ENCODE data around the gene CEMIP2.

Gene CEMIP2

DNA sequence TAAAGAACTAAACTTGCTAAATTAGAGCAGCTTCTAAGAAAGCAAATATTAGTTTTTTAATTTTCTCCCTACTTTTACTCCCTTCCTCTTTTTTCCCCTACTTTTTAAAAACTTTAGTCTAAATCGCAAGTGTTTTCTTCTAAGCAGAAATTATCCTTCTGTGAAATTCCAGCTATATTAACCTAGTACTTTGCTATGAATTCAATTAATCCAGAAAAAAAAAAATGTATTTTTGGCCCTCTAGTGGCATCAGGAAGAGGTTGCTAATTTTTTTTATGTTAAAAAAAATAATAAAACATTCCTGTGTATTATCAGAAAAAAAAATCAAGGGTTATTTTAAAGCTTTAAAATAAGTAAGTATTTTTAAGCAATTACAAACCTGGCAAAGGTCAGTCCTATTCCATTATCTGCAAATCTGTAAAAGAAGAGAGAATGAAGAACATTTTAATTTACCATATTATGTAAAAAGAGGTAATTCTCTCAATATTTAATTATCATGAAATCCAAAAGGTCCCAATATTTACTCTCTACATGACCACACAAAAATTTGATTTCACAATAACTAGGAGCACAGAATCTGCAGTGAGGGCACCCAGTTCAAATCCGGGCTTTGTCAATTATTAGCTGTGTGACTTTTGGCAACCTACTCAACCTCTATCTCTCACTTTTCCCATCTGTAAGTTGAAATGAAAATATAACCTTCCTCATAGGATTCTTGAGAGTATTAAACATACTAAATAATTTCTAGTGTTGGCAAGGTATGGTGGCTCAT, 52.0 kb downstream of the CEMIP2 start:
- TF ChIP-seq, protein P1, sequence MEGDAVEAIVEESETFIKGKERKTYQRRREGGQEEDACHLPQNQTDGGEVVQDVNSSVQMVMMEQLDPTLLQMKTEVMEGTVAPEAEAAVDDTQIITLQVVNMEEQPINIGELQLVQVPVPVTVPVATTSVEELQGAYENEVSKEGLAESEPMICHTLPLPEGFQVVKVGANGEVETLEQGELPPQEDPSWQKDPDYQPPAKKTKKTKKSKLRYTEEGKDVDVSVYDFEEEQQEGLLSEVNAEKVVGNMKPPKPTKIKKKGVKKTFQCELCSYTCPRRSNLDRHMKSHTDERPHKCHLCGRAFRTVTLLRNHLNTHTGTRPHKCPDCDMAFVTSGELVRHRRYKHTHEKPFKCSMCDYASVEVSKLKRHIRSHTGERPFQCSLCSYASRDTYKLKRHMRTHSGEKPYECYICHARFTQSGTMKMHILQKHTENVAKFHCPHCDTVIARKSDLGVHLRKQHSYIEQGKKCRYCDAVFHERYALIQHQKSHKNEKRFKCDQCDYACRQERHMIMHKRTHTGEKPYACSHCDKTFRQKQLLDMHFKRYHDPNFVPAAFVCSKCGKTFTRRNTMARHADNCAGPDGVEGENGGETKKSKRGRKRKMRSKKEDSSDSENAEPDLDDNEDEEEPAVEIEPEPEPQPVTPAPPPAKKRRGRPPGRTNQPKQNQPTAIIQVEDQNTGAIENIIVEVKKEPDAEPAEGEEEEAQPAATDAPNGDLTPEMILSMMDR (IDR thresholded peaks at IDR 0.05; ENCODE audit: borderline replicate concordance, insufficient read depth, low read depth, low read length), result no peak
- H3K4me3 ChIP-seq (ENCODE audit: low read depth, low read length), result no peak overlapping the region

DNA sequence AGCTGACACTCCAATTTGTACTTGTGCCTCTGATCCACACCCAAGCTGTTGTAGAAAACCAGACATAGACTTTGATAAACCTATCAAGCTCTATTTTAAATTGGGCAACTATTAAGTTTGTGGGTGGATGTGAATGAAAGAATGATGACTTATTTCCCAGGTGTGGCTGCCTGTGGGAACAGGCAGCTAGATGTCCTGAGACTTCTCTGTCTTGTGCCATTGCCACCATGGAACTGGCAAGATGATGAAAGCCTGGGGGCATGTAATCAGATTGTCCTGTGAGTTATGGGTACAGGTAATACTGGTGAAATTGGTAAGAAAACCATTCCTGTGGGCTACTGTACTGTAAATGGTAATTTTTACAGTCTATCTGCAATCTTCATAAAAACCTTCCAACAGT, 57.5 kb downstream of the CEMIP2 start:
- no peak overlapping the region for H3K4me3 ChIP-seq (ENCODE audit: low read depth, low read length)
- TF ChIP-seq, protein P1 (IDR thresholded peaks at IDR 0.05; ENCODE audit: borderline replicate concordance, insufficient read depth, low read depth, low read length), result no peak

DNA sequence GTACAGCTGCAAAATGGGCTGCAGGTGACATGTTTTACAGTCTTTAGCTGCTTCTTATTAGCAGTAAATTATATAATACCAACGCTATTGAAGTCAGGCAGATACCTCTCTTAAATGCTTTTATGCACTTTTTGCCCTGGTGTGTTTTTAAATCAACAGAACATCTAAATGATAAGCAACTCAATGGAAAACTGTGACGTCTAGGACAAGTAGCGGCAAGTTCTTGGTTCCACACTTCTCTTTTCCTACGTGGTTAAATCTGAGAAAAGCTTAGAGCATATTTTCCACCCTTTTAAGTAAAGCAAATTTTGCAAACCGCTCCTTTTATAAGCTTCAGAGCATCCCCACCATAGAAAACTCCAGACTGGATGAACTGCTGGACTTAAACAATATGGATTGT, 58.1 kb downstream of the CEMIP2 start:
- TF ChIP-seq, protein P1 (IDR thresholded peaks at IDR 0.05; ENCODE audit: borderline replicate concordance, insufficient read depth, low read depth, low read length), result no peak
- no peak overlapping the region for H3K4me3 ChIP-seq (ENCODE audit: low read depth, low read length)

DNA sequence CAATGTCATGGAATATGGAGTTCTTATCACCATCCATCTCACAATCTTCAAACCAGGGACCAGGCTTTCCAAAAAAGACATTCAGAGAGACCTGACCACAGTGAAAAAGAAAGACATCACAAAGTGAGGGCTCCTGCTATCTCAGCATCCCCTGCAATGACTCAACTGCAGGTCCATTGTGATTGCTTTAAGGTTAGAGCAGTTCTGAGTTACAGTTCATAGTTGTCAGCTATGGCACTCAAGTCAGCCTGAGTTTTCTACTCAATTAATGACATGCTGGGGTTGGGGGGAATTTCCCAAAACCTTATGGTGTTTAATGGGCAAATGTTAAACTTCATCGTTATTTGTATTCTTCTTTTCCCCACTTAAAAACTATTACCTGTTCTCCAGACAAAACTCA, 58.9 kb downstream of the CEMIP2 start:
- no peak overlapping the region for H3K4me3 ChIP-seq (ENCODE audit: low read depth, low read length)
- TF ChIP-seq, protein P1 (IDR thresholded peaks at IDR 0.05; ENCODE audit: borderline replicate concordance, insufficient read depth, low read depth, low read length), result no peak

DNA sequence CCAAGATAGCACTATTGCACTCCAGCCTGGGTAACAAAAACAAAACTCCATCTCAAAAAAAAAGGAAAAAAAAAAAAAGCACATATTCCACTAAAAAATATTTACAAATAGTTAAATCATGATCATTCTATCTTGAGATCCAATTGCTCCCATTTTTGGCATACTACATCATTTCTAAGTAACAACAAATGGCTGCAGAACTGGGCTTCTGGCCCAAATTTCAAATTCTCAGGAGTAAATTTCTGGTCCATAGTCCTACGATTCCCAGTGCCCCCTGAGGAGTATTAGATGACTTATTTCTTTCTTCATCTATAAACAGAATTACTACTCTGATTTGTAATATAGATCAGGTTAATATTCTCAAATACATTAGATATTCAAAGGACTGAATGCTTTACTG, 62.1 kb downstream of the CEMIP2 start:
- no peak overlapping the region for H3K4me3 ChIP-seq (ENCODE audit: low read depth, low read length)
- TF ChIP-seq, protein P1 (IDR thresholded peaks at IDR 0.05; ENCODE audit: borderline replicate concordance, insufficient read depth, low read depth, low read length), result no peak

DNA sequence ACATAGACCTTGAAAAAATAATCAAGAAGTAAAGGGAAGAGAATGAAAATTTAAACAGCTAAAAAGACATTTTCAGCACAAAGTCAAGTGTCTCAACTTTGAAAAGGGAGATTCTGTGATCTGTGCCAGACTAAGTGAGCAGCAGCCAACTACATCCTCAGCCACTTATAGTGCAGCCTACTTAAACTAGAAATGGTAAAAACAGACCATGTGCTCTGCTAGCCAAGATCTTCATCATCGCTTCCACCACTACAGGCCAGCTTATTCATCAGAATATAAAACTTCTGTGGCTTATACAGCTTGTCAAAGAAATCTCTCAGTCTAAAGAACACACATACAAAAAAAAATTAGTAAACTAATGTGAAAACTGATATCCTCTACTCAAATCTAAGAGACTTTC, 63.5 kb downstream of the CEMIP2 start:
- H3K4me3 ChIP-seq (ENCODE audit: low read depth, low read length), result no peak overlapping the region
- TF ChIP-seq, protein P1 (IDR thresholded peaks at IDR 0.05; ENCODE audit: borderline replicate concordance, insufficient read depth, low read depth, low read length), result no peak

DNA sequence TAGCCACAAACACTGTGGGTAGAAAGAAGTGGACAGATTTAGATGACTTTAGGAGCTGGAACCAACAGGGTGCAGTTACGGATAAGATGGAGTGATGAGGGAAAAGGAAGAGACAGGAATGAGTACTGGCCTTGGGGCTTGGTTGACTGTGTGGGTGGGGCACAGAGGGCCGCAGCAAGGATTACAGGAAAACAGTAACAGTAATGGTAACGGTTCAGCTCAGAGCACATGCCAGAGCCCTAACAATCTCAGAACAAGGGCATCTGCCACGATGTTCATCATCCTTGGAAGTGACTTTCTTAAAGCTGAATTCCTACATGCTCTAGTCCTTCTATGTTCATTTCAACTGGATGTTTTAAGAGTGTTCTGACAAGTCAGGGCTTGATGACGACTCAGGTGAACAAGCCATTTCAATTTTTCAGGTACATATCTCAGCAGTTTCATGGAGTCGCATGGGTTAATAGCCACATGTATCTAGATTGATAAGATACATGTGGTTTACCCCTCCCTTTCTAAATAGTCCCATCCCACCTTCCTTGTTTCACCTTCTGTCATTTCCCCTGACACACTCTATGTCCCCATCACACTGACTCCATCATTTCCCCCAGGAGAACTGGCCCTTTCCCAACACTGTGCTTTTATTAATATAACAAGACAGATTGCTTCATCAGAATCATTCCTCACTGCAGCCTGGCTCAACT, 65.0 kb downstream of the CEMIP2 start:
- TF ChIP-seq, protein P1 (IDR thresholded peaks at IDR 0.05; ENCODE audit: borderline replicate concordance, insufficient read depth, low read depth, low read length), result no peak
- no peak overlapping the region for H3K4me3 ChIP-seq (ENCODE audit: low read depth, low read length)
